GM12891 (cell line): ENCODE results near the gene SLC9A5.

ENCODE experiments used
- POLR2A ChIP-seq: IDR thresholded peaks from 2 replicates; pipeline ENCODE4 v1.6.1; 2011; ENCODE audit warnings: low read depth, low read length, control low read depth
- POLR2AphosphoS5 ChIP-seq: IDR thresholded peaks from 2 replicates; pipeline ENCODE4 v1.6.1; 2011; ENCODE audit warnings: low read depth, low read length, control low read depth
- SPI1 ChIP-seq: IDR thresholded peaks from 2 replicates; pipeline ENCODE4 v1.6.1; 2011; ENCODE audit warnings: low read depth, low read length, control low read depth

DNA sequence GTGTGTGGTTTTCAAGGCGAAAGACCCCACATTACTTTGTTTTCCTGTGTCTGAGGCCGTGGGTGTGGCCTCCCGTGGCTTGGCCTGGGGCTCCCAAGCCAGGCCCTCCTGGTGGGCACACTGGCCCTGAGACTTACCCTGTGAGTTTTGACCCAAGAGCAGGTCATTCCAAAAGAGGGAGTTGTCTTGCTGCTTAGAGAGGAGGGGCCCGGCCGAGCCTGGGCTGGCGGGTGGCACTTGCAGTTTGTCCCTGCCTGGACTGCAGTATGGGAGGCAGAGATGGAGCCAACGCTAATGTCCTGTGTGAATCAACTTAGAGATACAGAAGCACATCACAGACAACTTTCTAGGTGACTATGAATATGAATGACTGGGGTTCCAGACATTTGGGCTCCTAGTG, 53.3 kb downstream of the SLC9A5 start:
- no peak for TF ChIP-seq POLR2A
- no peak for TF ChIP-seq POLR2AphosphoS5
- no peak for TF ChIP-seq SPI1
